ENCODE measurements around the gene CDC16. TPM values are rescaled to one million over a fixed set of nuclear protein-coding genes. Genes with fewer than 3 reads are reported as not detected.

CDC16 gene
- total and polyA plus RNA-seq, 2 of the 8 experiments (the other 6 are each of a cell fraction or from before 2014, with no cell fraction given), result 42.5 to 83.4 TPM

- no peak for TF ChIP-seq TEAD4 (IDR thresholded peaks at IDR 0.05; ENCODE audit: low read depth, low read length)
- no peak for TF ChIP-seq PHF8 (conservative IDR thresholded peaks at IDR 0.05; ENCODE audit: low read depth, low read length)
- TF ChIP-seq SUZ12 (IDR thresholded peaks at IDR 0.05; ENCODE audit: low read length), result no peak
- no peak for TF ChIP-seq SP1 (IDR thresholded peaks at IDR 0.05; ENCODE audit: low read depth, low read length)
- TF ChIP-seq RBBP5 (IDR thresholded peaks at IDR 0.05; ENCODE audit: borderline replicate concordance, low read depth, low read length), result no peak
- TF ChIP-seq JUN (IDR thresholded peaks at IDR 0.05; ENCODE audit: low read depth, low read length), result no peak
- no peak for TF ChIP-seq CHD2 (IDR thresholded peaks at IDR 0.05; ENCODE audit: low read length)
- TF ChIP-seq KDM5A (IDR thresholded peaks at IDR 0.05; ENCODE audit: low read length), result no peak
- no peak for TF ChIP-seq POLR2A (IDR thresholded peaks at IDR 0.05; ENCODE audit: control extremely low read depth in 1 of 2, low read depth in 2 of 2, low read length in 2 of 2)
- no peak for TF ChIP-seq TBP (IDR thresholded peaks at IDR 0.05; ENCODE audit: low read depth, low read length)
- ChIA-PET CTCF (ENCODE audit: partially characterized antibody) (no interaction called here), POLR2A (ENCODE audit: partially characterized antibody) (interaction anchor here (0.7 to 5.2 kb wide), 9 partner anchors 8 to 475 kb away, joined by 3 to 33 read pairs (median 4); no protein-coding TSS in a partner anchor)
- no peak overlapping the region for H2BK20ac ChIP-seq (ENCODE audit: low read length)
- no peak overlapping the region for H2BK5ac ChIP-seq (ENCODE audit: low read depth, low read length)
- no peaks in the 10 kb centered on the region for H3K23me2 ChIP-seq (ENCODE audit: low read depth, low read length)
- H2BK120ac ChIP-seq (replicated peaks; ENCODE audit: low read depth, low read length), result no peak overlapping the region
- H3K79me1 ChIP-seq (ENCODE audit: low read depth, low read length), result peaks cover 7% of the 10 kb centered on the region; the same call in 1 of the 2 replicates
- H3K18ac ChIP-seq (ENCODE audit: extremely low read depth, low read length), result no peak overlapping the region
- no peak overlapping the region for H3K56ac ChIP-seq (replicated peaks; ENCODE audit: insufficient read length, low read depth, low read length)
- 85% methylated on average over 7 of the region's 7 CpGs; no CpG with 5 or more reads in 1 of the 2 experiments for WGBS, 2 experiments (ENCODE audit: extremely low coverage in 1 of 2, insufficient coverage in 1 of 2, insufficient read length in 1 of 2, insufficient replicate concordance in 2 of 2, low coverage in 1 of 2, low lambda C conversion rate in 2 of 2, missing lambda C conversion rate in 1 of 2)
- no peak overlapping the region for H3K4ac ChIP-seq (replicated peaks; ENCODE audit: insufficient read length, low read depth, low read length)
- H2AK5ac ChIP-seq (ENCODE audit: low read depth, low read length), result no peak overlapping the region
- H2AFZ ChIP-seq (ENCODE audit: low read length), result no peak overlapping the region
- DNase-seq (ENCODE audit: low read depth in 1 of 2, low spot score in 2 of 2) (peak in 1 of 2 experiments; percentile 36), FAIRE-seq (no peak)
- no peak overlapping the region for H3K14ac ChIP-seq (ENCODE audit: insufficient read length)
- H4K8ac ChIP-seq (ENCODE audit: extremely low read depth, insufficient read depth, low read length), result no peak overlapping the region
- H3K23ac ChIP-seq (ENCODE audit: insufficient read length), result no peak overlapping the region
- H3K4me1 ChIP-seq (replicated peaks in 1 of 4; ENCODE audit: control insufficient read depth in 3 of 4, insufficient read depth in 4 of 4, low read length in 3 of 4), result no peaks in the 10 kb centered on the region
- H2BK12ac ChIP-seq (ENCODE audit: low read depth, low read length), result no peak overlapping the region
- no peak overlapping the region for H2BK15ac ChIP-seq (ENCODE audit: low read length)
- H4K20me1 ChIP-seq (replicated peaks in 1 of 2; ENCODE audit: control insufficient read depth in 1 of 2, insufficient read depth in 2 of 2, low read length in 2 of 2), result peaks cover 0 to 1% of the 10 kb centered on the region in 2 experiments
- no peak overlapping the region for H3K9ac ChIP-seq (replicated peaks in 1 of 4; ENCODE audit: extremely low read depth in 1 of 4, low read depth in 3 of 4, low read length in 3 of 4)
- no peak overlapping the region for H3K4me3 ChIP-seq (ENCODE audit: extremely low read depth in 1 of 4, insufficient read depth in 2 of 4, low read depth in 3 of 4, low read length in 4 of 4)
- H3K79me2 ChIP-seq (ENCODE audit: control insufficient read depth in 1 of 2, insufficient read depth in 2 of 2, low read length in 2 of 2), result no peaks in the 10 kb centered on the region; a peak in 1 of 4 replicates
- H4K91ac ChIP-seq (replicated peaks; ENCODE audit: insufficient read length, low read length), result no peak overlapping the region
- no peak overlapping the region for H4K5ac ChIP-seq (ENCODE audit: insufficient read length, low read depth, low read length)
- H3K9me3 ChIP-seq (ENCODE audit: insufficient read depth in 2 of 2, low read depth in 1 of 2, low read length in 1 of 2), result no peaks in the 10 kb centered on the region
- no peak overlapping the region for H3K27ac ChIP-seq (ENCODE audit: low read depth, low read length)
- peaks cover 17 to 96% (median 62%) of the 10 kb centered on the region in 4 experiments for H3K36me3 ChIP-seq (ENCODE audit: control insufficient read depth in 2 of 4, insufficient read depth in 4 of 4, low read length in 3 of 4)
- no peak overlapping the region for H3K4me2 ChIP-seq (ENCODE audit: insufficient read depth in 1 of 2, low read depth in 2 of 2, low read length in 2 of 2)
- H3K27me3 ChIP-seq (replicated peaks in 1 of 4; ENCODE audit: control insufficient read depth in 3 of 4, extremely low read depth in 1 of 4, insufficient read depth in 3 of 4, low read length in 3 of 4), result no peaks in the 10 kb centered on the region
Observed at GRCh38 chr13:114249077-114249476, 14.4 kb downstream of the CDC16 start.
